AG04450 (cell line): ENCODE measurements around the gene DCUN1D1. TPM values are rescaled to one million over a fixed set of nuclear protein-coding genes. Genes with fewer than 3 reads are reported as not detected.
"Not testable (repeated sequence)": the region's sequence is repeated elsewhere in the genome, so short reads cannot be mapped to it uniquely, and the experiment has no call there.

Experiments
- CTCF ChIA-PET: fragments of 300-600, 350-600 bp; formaldehyde crosslinking; extraction: SDS; loops from one replicate; lab custom pipeline; 2022; ENCODE audit warnings: antibody characterized with exemption, inconsistent platforms; lab: Charles Lee
- POLR2A ChIA-PET: fragments of 350-600 bp; formaldehyde crosslinking; extraction: SDS; loops from one replicate; lab custom pipeline; 2021; ENCODE audit warnings: antibody characterized with exemption, inconsistent platforms; lab: Yijun Ruan, JAX
- DNase-seq: peaks from one replicate; pipeline ENCODE4 v3.0.0-alpha.2; 2011; ENCODE audit warnings: low read depth, low spot score
- H3K27ac ChIP-seq: one replicate; pipeline ENCODE4 v1.5.1; 2012; ENCODE audit warnings: low read depth, low read length, control low read depth
- H3K27me3 ChIP-seq: one replicate; pipeline ENCODE4 v1.6.0; 2012; ENCODE audit warnings: low read length; ENCODE audit not compliant: control insufficient read depth, insufficient read depth
- H3K4me3 ChIP-seq: 2 replicates; pipeline ENCODE4 v1.5.1; 2011; ENCODE audit warnings: mild to moderate bottlenecking, low read depth, low read length, control low read depth
- H3K9me3 ChIP-seq: 2 replicates; pipeline ENCODE4 v1.5.1; 2012; ENCODE audit warnings: low read length; ENCODE audit not compliant: control insufficient read depth, insufficient read depth
- CTCF ChIP-seq: IDR thresholded peaks from 2 replicates; pipeline ENCODE4 v1.5.1; 2011; ENCODE audit warnings: low read depth, low read length, control low read depth, inconsistent platforms
- polyA plus RNA-seq: library from polyadenylated mRNA; depleted of rRNA; stranded (reverse); fragments of >200 nt; gene quantifications from 2 replicates; pipeline ENCODE4 v1.2.3, GENCODE V29; 2011

DCUN1D1 gene
- polyA plus RNA-seq, 1 experiment: 34.8 TPM

- no peak overlapping the region for H3K4me3 ChIP-seq
- H3K27me3 ChIP-seq: no peaks in the 10 kb centered on the region
- H3K27ac ChIP-seq: no peak overlapping the region
- no peak for TF ChIP-seq CTCF
- POLR2A ChIA-PET: no interaction called here
- no peak for DNase-seq
- CTCF ChIA-PET: no interaction called here
- no peaks in the 10 kb centered on the region for H3K9me3 ChIP-seq
These were observed 28.0 kb upstream of the DCUN1D1 start for GRCh38 chr3:183008303-183008702.

- ChIA-PET POLR2A (no interaction called here), CTCF (no interaction called here)
- TF ChIP-seq CTCF: no peak
- H3K9me3 ChIP-seq: no peaks in the 10 kb centered on the region
- H3K27me3 ChIP-seq: no peaks in the 10 kb centered on the region
- H3K27ac ChIP-seq: no peak overlapping the region
- no peak overlapping the region for H3K4me3 ChIP-seq
- DNase-seq: no peak
These were observed 26.2 kb upstream of the DCUN1D1 start for GRCh38 chr3:183006396-183007002.

GRCh38 chr3:182999767-183000166 is 19.4 kb upstream of the DCUN1D1 start:
- Histone ChIP-seq H3K9me3 (no peaks in the 10 kb centered on the region), H3K27ac (no peak overlapping the region), H3K27me3 (no peaks in the 10 kb centered on the region), H3K4me3 (no peak overlapping the region)
- ChIA-PET POLR2A (no interaction called here), CTCF (interaction anchor here (1.7 kb wide), 1 partner anchor 288 kb away, joined by 4 read pairs; no protein-coding TSS in a partner anchor)
- DNase-seq: no peak
- TF ChIP-seq CTCF: no peak

- CTCF ChIA-PET, POLR2A ChIA-PET, H3K9me3 ChIP-seq, DNase-seq, H3K4me3 ChIP-seq, H3K27me3 ChIP-seq, H3K27ac ChIP-seq: not testable (repeated sequence)
These were observed 13.3 kb upstream of the DCUN1D1 start for GRCh38 chr3:182993486-182994201.

GRCh38 chr3:182989566-182989965 is 9.2 kb upstream of the DCUN1D1 start:
- Histone ChIP-seq H3K4me3 (no peak overlapping the region), H3K9me3 (no peaks in the 10 kb centered on the region), H3K27me3 (no peaks in the 10 kb centered on the region), H3K27ac (no peak overlapping the region)
- ChIA-PET CTCF (no interaction called here), POLR2A (no interaction called here)
- DNase-seq: no peak
- no peak for TF ChIP-seq CTCF
